ENCODE measurements around the gene ZNF296.
A peak's percentile ranks its signal among the peaks of the same experiment; 100 is the strongest.

The ZNF296 gene

DNA sequence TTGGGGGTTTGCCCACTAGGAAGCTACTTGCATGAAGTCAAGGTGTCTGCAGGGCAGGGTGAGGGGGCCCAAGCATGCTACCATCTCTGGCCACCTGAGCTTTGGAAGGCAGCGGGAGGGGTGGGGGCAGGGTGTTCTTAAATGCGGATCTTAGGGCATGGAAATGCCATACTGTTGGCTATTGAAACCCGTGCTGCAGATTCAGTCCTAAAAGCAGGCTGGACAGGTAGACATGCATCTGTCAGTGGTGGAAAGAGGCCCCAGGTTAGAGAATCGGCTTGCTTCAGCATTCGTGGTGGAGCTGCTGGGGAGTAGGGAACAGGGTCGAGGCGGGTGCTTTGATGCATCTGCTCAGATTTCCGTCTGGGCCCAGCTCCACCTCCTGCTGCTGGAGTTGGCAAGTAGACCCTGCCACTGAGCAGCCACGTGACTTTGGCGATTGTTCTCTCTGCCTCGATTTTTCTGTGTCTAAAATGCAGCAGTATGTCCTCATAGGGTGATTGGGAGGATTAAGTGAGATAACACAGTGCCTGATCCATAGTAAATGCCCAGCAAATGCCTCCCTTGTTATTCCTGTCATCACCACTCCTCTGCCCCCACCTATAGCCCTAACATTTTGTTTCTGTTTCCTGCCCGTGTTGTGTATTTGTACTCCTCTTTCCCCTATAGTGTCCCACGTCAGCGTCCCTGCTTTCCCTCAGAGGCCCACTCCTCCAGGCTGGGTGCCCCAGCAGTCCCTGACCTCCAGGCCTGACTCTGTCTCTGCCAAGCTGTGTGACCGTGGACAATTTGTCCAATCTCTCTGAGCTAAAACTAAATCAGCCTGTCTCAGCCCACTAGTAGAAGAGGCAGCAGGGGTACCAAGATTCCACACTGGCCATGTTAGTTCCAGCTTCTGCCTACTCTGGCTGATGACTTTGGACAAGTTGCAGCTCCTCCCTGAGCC is 22.5 kb upstream of the ZNF296 start:
- Histone ChIP-seq H3K9me3 (no peaks in the 10 kb centered on the region), H3K9ac (peak overlapping the region; percentile 67), H3K4me1 (peaks cover 100% of the 10 kb centered on the region), H4K20me1 (peaks cover 98% of the 10 kb centered on the region), H3K27me3 (no peaks in the 10 kb centered on the region), H3K4me3 (no peak overlapping the region), H3K4me2 (peak overlapping the region; percentile 93), H3K36me3 (peaks cover 47% of the 10 kb centered on the region), H3K27ac (peak overlapping the region; percentile 80)
- no peak for TF ChIP-seq Cebpa-rat (IDR thresholded peaks at IDR 0.05)

DNA sequence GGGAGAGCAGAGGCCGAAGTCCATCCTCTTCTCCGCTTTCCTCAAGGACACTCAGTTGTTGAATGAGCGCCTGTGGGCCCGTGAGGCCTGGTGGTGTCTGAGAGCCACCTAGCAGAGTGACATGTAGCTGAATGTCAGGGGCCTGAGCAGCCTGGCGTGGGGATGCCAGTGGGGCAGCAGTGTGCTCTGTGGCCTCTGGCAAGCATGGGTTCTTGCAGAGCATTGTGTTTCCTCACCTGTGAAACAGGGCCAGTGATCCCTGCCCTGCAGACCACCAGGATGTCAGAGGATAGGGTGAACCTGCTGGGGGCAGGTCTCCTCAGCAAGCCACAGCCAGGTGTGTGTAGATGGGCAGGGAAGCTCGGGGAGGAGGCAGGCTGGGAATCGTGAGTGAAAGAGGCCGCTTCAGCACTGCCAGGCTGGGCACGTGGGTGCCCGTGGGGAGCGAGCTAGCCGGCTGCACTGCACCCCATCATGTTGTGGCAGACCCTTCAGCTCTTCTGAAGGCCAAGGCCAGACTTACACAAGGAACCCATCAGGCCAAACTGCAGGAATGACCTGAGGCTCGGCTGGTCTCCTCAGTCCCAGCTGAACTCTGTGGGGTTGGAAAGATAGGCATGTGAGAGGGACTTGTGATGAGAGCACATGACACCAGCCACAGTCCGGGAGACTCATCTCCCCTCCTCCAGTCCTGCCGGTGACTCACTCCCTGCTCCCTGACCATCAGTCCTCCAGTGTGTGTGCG is 21.7 kb upstream of the ZNF296 start:
- peak overlapping the region; percentile 93 for H3K4me2 ChIP-seq
- peaks cover 97% of the 10 kb centered on the region for H4K20me1 ChIP-seq
- no peaks in the 10 kb centered on the region for H3K9me3 ChIP-seq
- H3K9ac ChIP-seq: peak overlapping the region; percentile 67
- TF ChIP-seq Cebpa-rat (IDR thresholded peaks at IDR 0.05): no peak
- peak overlapping the region; percentile 80 for H3K27ac ChIP-seq
- peaks cover 93% of the 10 kb centered on the region for H3K4me1 ChIP-seq
- peaks cover 47% of the 10 kb centered on the region for H3K36me3 ChIP-seq
- no peaks in the 10 kb centered on the region for H3K27me3 ChIP-seq
- H3K4me3 ChIP-seq: no peak overlapping the region

GRCh38 chr19:45097450-45097775 is 21.1 kb upstream of the ZNF296 start:
- peak overlapping the region; percentile 67 for H3K9ac ChIP-seq
- H3K4me3 ChIP-seq: no peak overlapping the region
- H3K36me3 ChIP-seq: peaks cover 47% of the 10 kb centered on the region
- H3K27ac ChIP-seq: peak overlapping the region; percentile 80
- H3K4me1 ChIP-seq: peaks cover 87% of the 10 kb centered on the region
- peak overlapping the region; percentile 93 for H3K4me2 ChIP-seq
- H4K20me1 ChIP-seq: peaks cover 92% of the 10 kb centered on the region
- H3K27me3 ChIP-seq: no peaks in the 10 kb centered on the region
- H3K9me3 ChIP-seq: no peaks in the 10 kb centered on the region
- TF ChIP-seq Cebpa-rat (IDR thresholded peaks at IDR 0.05): no peak

DNA sequence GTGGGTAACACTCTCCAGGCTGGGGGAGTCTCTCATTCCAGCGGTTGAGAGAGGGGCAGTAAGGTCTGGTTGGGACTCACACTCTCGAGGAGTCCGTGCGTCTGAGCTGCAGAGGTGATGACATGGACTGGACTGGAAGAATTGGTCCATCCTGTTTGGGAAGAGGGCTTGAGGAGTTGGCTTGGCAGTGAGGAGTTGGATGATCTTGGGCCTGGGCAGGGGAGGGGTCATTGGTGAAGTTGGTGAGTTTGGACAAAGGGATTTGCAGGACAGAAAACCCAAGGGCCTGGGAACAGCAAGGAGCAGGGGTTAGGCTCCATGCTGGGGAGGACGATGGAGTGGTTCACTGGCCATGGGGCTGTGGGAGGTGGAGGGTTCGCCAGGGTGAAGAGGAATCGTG is 20.4 kb upstream of the ZNF296 start:
- Histone ChIP-seq H4K20me1 (peaks cover 85% of the 10 kb centered on the region), H3K4me3 (no peak overlapping the region), H3K4me2 (peak overlapping the region; percentile 93), H3K27me3 (no peaks in the 10 kb centered on the region), H3K27ac (peak overlapping the region; percentile 80), H3K9me3 (no peaks in the 10 kb centered on the region), H3K36me3 (peaks cover 47% of the 10 kb centered on the region), H3K9ac (peak overlapping the region; percentile 67), H3K4me1 (peaks cover 80% of the 10 kb centered on the region)
- TF ChIP-seq Cebpa-rat (IDR thresholded peaks at IDR 0.05): no peak

GRCh38 chr19:45095496-45096413 is 19.5 kb upstream of the ZNF296 start:
- Histone ChIP-seq H3K27me3 (no peaks in the 10 kb centered on the region), H3K4me2 (peak overlapping the region; percentile 93), H3K36me3 (peaks cover 52% of the 10 kb centered on the region), H3K27ac (peak overlapping the region; percentile 52; the same call in 1 of the 2 replicates), H3K4me1 (peaks cover 77% of the 10 kb centered on the region), H4K20me1 (peaks cover 81% of the 10 kb centered on the region), H3K9ac (peak overlapping the region; percentile 100), H3K9me3 (no peaks in the 10 kb centered on the region), H3K4me3 (no peak overlapping the region)
- TF ChIP-seq Cebpa-rat (IDR thresholded peaks at IDR 0.05): peak; percentile 21; the same call in 1 of the 2 replicates

GRCh38 chr19:45094707-45095106 is 18.4 kb upstream of the ZNF296 start:
- H3K9me3 ChIP-seq: no peaks in the 10 kb centered on the region
- H3K4me3 ChIP-seq: peak overlapping the region; percentile 95
- peaks cover 56% of the 10 kb centered on the region for H3K36me3 ChIP-seq
- H3K27me3 ChIP-seq: no peaks in the 10 kb centered on the region
- peak overlapping the region; percentile 100 for H3K9ac ChIP-seq
- H4K20me1 ChIP-seq: peaks cover 80% of the 10 kb centered on the region
- TF ChIP-seq Cebpa-rat (IDR thresholded peaks at IDR 0.05): no peak
- peak overlapping the region; percentile 93 for H3K4me2 ChIP-seq
- H3K4me1 ChIP-seq: peaks cover 67% of the 10 kb centered on the region
- H3K27ac ChIP-seq: 0 out of 2 replicates have a peak overlapping the region, but pooled peaks have one; percentile 100

DNA sequence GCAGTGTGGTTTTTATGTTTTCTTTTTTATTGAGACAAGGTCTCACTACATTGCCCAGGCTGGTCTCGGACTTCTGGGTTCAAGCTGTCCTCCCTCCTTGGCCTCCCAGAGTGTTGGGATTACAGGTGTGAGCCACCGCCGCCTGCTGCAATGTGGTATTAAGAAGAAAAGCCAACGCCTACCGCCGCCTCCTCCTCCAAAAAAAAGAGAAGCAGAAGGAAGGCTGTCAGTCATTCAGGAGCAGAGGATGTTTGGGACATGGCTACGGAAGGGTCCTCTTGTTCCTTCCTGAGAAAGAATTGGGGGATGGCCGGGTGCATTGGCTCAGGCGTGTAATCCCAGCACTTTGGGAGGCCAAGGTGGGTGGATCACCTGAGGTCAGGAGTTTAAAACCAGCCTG is 17.9 kb upstream of the ZNF296 start:
- peak overlapping the region; percentile 100 for H3K27ac ChIP-seq
- peak overlapping the region; percentile 93 for H3K4me2 ChIP-seq

DNA sequence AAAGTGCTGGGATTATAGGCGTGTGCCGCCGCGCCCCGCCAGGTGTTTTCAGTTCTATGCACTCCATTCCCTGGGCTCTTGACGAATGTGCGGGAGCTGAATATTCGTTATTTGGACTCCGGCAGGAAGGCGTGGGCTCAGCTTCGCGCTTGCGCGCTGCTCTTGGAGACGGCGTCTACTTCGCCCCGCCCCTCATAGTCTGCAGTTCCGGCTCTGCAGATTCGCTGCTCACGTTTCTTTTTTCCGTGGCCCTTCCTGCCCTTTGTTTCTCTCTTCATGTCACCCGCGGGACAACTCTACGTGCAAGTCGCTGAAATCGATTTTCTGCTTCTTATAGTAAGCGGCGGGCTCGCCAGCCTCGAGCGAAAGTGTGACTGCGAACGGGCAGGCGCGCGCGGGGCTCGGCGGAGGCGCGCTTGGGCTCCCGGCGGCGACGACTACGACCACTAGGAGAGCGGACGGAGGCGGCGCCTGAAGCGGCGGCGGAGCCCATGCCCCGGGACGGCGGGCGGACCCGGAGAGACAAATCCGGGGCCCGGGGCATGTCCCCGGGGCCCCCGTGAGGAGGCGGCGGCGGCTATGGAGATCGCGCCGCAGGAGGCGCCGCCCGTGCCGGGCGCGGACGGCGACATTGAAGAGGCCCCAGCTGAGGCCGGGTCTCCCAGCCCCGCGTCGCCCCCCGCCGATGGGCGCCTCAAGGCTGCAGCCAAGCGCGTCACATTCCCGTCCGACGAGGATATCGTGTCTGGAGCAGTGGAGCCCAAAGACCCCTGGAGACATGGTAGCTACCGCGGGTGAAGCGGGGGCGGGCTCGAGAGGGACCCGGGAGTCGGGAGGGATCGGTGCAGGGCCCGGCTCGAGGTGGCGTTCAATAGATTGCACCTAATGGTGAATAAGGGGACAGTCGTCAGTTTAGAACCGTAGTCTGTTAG is 16.7 kb upstream of the ZNF296 start, which contains the start of gene PPP1R37:
PPP1R37 (plus strand) TSS at position 433 of the 932 bp plus-strand sequence; CDS start at position 580, 147 bp downstream.
- peaks cover 53% of the 10 kb centered on the region for H3K4me1 ChIP-seq
- peak within 1 kb of the TSS; percentile 95 for H3K4me3 ChIP-seq
- H4K20me1 ChIP-seq: peaks cover 67% of the 10 kb centered on the region
- no peak for TF ChIP-seq Cebpa-rat (IDR thresholded peaks at IDR 0.05)
- no peaks in the 10 kb centered on the region for H3K9me3 ChIP-seq
- H3K4me2 ChIP-seq: peak within 1 kb of the TSS; percentile 93
- peak within 1 kb of the TSS; percentile 100 for H3K27ac ChIP-seq
- H3K9ac ChIP-seq: peak within 1 kb of the TSS; percentile 100
- H3K36me3 ChIP-seq: peaks cover 67% of the 10 kb centered on the region
- H3K27me3 ChIP-seq: no peaks in the 10 kb centered on the region

More for the DNA sequence above, 17.9 kb upstream of the ZNF296 start:
- Histone ChIP-seq H3K4me3 (peak overlapping the region; percentile 95), H3K27me3 (no peaks in the 10 kb centered on the region), H3K4me1 (peaks cover 61% of the 10 kb centered on the region), H3K9ac (peak overlapping the region; percentile 100), H3K36me3 (peaks cover 56% of the 10 kb centered on the region), H3K9me3 (no peaks in the 10 kb centered on the region), H4K20me1 (peaks cover 78% of the 10 kb centered on the region)
- no peak for TF ChIP-seq Cebpa-rat (IDR thresholded peaks at IDR 0.05)

Data from BLaER1 (cell line).